ENCODE results near the gene MBNL3. TPM values are rescaled to one million over a fixed set of nuclear protein-coding genes. Genes with fewer than 3 reads are reported as not detected.
A peak's percentile ranks its signal among the peaks of the same experiment; 100 is the strongest.

Gene MBNL3
- polyA plus RNA-seq, 4 donors = 2.7 to 20.3 (median 5.0) TPM

GRCh38 chrX:132407691-132408090 lies 81.1 kb downstream of the MBNL3 start:
- DNase-seq = peak in 1 of 2 donors; percentile 2
- Histone ChIP-seq H3K36me3 (ENCODE audit: control insufficient read depth in 3 of 3, insufficient read depth in 2 of 3, low read depth in 1 of 3, low read length in 3 of 3) (no peaks in the 10 kb centered on the region), H3K4me3 (ENCODE audit: low read depth in 1 of 3, low read length in 3 of 3) (no peak overlapping the region), H3K27me3 (ENCODE audit: control insufficient read depth in 3 of 3, insufficient read depth in 3 of 3, low read length in 3 of 3) (no peaks in the 10 kb centered on the region), H3K27ac (ENCODE audit: low read depth in 1 of 3, low read length in 2 of 3) (no peak overlapping the region), H3K9me3 (ENCODE audit: control insufficient read depth in 2 of 2, insufficient read depth in 1 of 2, low read depth in 1 of 2, low read length in 1 of 2) (no peaks in the 10 kb centered on the region), H3K4me1 (ENCODE audit: control insufficient read depth in 3 of 3, insufficient read depth in 2 of 3, low read depth in 1 of 3, low read length in 2 of 3) (no peaks in the 10 kb centered on the region)
- WGBS, 3 donors = 55 to 87% (median 71%) methylated on average over 1 of the region's 1 CpG
- no peak for FAIRE-seq

- 91 to 96% (median 96%) methylated on average over 9 of the region's 9 CpGs for WGBS, 3 donors
- no peaks in the 10 kb centered on the region for H3K27me3 ChIP-seq (ENCODE audit: control insufficient read depth in 3 of 3, insufficient read depth in 3 of 3, low read length in 3 of 3)
- no peaks in the 10 kb centered on the region for H3K9me3 ChIP-seq (ENCODE audit: control insufficient read depth in 2 of 2, insufficient read depth in 1 of 2, low read depth in 1 of 2, low read length in 1 of 2)
Observed at GRCh38 chrX:132406106-132406505, 82.7 kb downstream of the MBNL3 start.

GRCh38 chrX:132404266-132404665 lies 84.6 kb downstream of the MBNL3 start:
- 81 to 91% (median 85%) methylated on average over 5 of the region's 5 CpGs for WGBS, 3 donors
- Histone ChIP-seq H3K27me3 (ENCODE audit: control insufficient read depth in 3 of 3, insufficient read depth in 3 of 3, low read length in 3 of 3) (no peaks in the 10 kb centered on the region), H3K4me3 (ENCODE audit: low read depth in 1 of 3, low read length in 3 of 3) (no peak overlapping the region), H3K27ac (ENCODE audit: low read depth in 1 of 3, low read length in 2 of 3) (no peak overlapping the region), H3K36me3 (ENCODE audit: control insufficient read depth in 3 of 3, insufficient read depth in 2 of 3, low read depth in 1 of 3, low read length in 3 of 3) (no peaks in the 10 kb centered on the region), H3K9me3 (ENCODE audit: control insufficient read depth in 2 of 2, insufficient read depth in 1 of 2, low read depth in 1 of 2, low read length in 1 of 2) (no peaks in the 10 kb centered on the region), H3K4me1 (ENCODE audit: control insufficient read depth in 3 of 3, insufficient read depth in 2 of 3, low read depth in 1 of 3, low read length in 2 of 3) (no peaks in the 10 kb centered on the region)
- FAIRE-seq (no peak), DNase-seq (no peak)

More at GRCh38 chrX:132406106-132406505, 82.7 kb downstream of the MBNL3 start:
- Histone ChIP-seq H3K27ac (ENCODE audit: low read depth in 1 of 3, low read length in 2 of 3) (no peak overlapping the region), H3K4me1 (ENCODE audit: control insufficient read depth in 3 of 3, insufficient read depth in 2 of 3, low read depth in 1 of 3, low read length in 2 of 3) (no peaks in the 10 kb centered on the region), H3K36me3 (ENCODE audit: control insufficient read depth in 3 of 3, insufficient read depth in 2 of 3, low read depth in 1 of 3, low read length in 3 of 3) (no peaks in the 10 kb centered on the region), H3K4me3 (ENCODE audit: low read depth in 1 of 3, low read length in 3 of 3) (no peak overlapping the region)
- FAIRE-seq (no peak), DNase-seq (no peak)

- H3K36me3 ChIP-seq (ENCODE audit: control insufficient read depth in 3 of 3, insufficient read depth in 2 of 3, low read depth in 1 of 3, low read length in 3 of 3) = no peaks in the 10 kb centered on the region
- H3K27ac ChIP-seq (ENCODE audit: low read depth in 1 of 3, low read length in 2 of 3) = no peak overlapping the region
- H3K27me3 ChIP-seq (ENCODE audit: control insufficient read depth in 3 of 3, insufficient read depth in 3 of 3, low read length in 3 of 3) = no peaks in the 10 kb centered on the region
- DNase-seq (no peak), FAIRE-seq (no peak)
- WGBS, 3 donors = 33 to 81% (median 77%) methylated on average over 1 of the region's 1 CpG
- no peaks in the 10 kb centered on the region for H3K9me3 ChIP-seq (ENCODE audit: control insufficient read depth in 2 of 2, insufficient read depth in 1 of 2, low read depth in 1 of 2, low read length in 1 of 2)
- no peaks in the 10 kb centered on the region for H3K4me1 ChIP-seq (ENCODE audit: control insufficient read depth in 3 of 3, insufficient read depth in 2 of 3, low read depth in 1 of 3, low read length in 2 of 3)
- no peak overlapping the region for H3K4me3 ChIP-seq (ENCODE audit: low read depth in 1 of 3, low read length in 3 of 3)
Observed at GRCh38 chrX:132401935-132402334, 86.9 kb downstream of the MBNL3 start.

- no peaks in the 10 kb centered on the region for H3K4me1 ChIP-seq (ENCODE audit: control insufficient read depth in 3 of 3, insufficient read depth in 2 of 3, low read depth in 1 of 3, low read length in 2 of 3)
- no peaks in the 10 kb centered on the region for H3K9me3 ChIP-seq (ENCODE audit: control insufficient read depth in 2 of 2, insufficient read depth in 1 of 2, low read depth in 1 of 2, low read length in 1 of 2)
- H3K36me3 ChIP-seq (ENCODE audit: control insufficient read depth in 3 of 3, insufficient read depth in 2 of 3, low read depth in 1 of 3, low read length in 3 of 3) = no peaks in the 10 kb centered on the region
- WGBS, 3 donors = 82 to 100% (median 96%) methylated on average over 1 of the region's 1 CpG
- H3K4me3 ChIP-seq (ENCODE audit: low read depth in 1 of 3, low read length in 3 of 3) = no peak overlapping the region
- H3K27me3 ChIP-seq (ENCODE audit: control insufficient read depth in 3 of 3, insufficient read depth in 3 of 3, low read length in 3 of 3) = no peaks in the 10 kb centered on the region
- DNase-seq (no peak), FAIRE-seq (no peak)
- H3K27ac ChIP-seq (ENCODE audit: low read depth in 1 of 3, low read length in 2 of 3) = no peak overlapping the region
Observed at GRCh38 chrX:132400706-132401105, 88.1 kb downstream of the MBNL3 start.

- no peaks in the 10 kb centered on the region for H3K4me1 ChIP-seq (ENCODE audit: control insufficient read depth in 3 of 3, insufficient read depth in 2 of 3, low read depth in 1 of 3, low read length in 2 of 3)
- H3K9me3 ChIP-seq (ENCODE audit: control insufficient read depth in 2 of 2, insufficient read depth in 1 of 2, low read depth in 1 of 2, low read length in 1 of 2) = no peaks in the 10 kb centered on the region
- no peaks in the 10 kb centered on the region for H3K27me3 ChIP-seq (ENCODE audit: control insufficient read depth in 3 of 3, insufficient read depth in 3 of 3, low read length in 3 of 3)
- DNase-seq (no peak), FAIRE-seq (no peak)
- H3K27ac ChIP-seq (ENCODE audit: low read depth in 1 of 3, low read length in 2 of 3) = no peak overlapping the region
- peaks cover 0 to 3% (median 0%) of the 10 kb centered on the region in 3 donors for H3K36me3 ChIP-seq (ENCODE audit: control insufficient read depth in 3 of 3, insufficient read depth in 2 of 3, low read depth in 1 of 3, low read length in 3 of 3)
- 76 to 95% (median 91%) methylated on average over 2 of the region's 2 CpGs for whole genome bisulfite sequencing, 3 donors
- no peak overlapping the region for H3K4me3 ChIP-seq (ENCODE audit: low read depth in 1 of 3, low read length in 3 of 3)
Observed at GRCh38 chrX:132395645-132396044, 93.2 kb downstream of the MBNL3 start.

GRCh38 chrX:132395026-132395425 lies 93.8 kb downstream of the MBNL3 start:
- Histone ChIP-seq H3K36me3 (ENCODE audit: control insufficient read depth in 3 of 3, insufficient read depth in 2 of 3, low read depth in 1 of 3, low read length in 3 of 3) (peaks cover 0 to 3% (median 0%) of the 10 kb centered on the region in 3 donors), H3K4me3 (ENCODE audit: low read depth in 1 of 3, low read length in 3 of 3) (no peak overlapping the region), H3K27me3 (ENCODE audit: control insufficient read depth in 3 of 3, insufficient read depth in 3 of 3, low read length in 3 of 3) (no peaks in the 10 kb centered on the region), H3K9me3 (ENCODE audit: control insufficient read depth in 2 of 2, insufficient read depth in 1 of 2, low read depth in 1 of 2, low read length in 1 of 2) (no peaks in the 10 kb centered on the region), H3K27ac (ENCODE audit: low read depth in 1 of 3, low read length in 2 of 3) (no peak overlapping the region), H3K4me1 (ENCODE audit: control insufficient read depth in 3 of 3, insufficient read depth in 2 of 3, low read depth in 1 of 3, low read length in 2 of 3) (no peaks in the 10 kb centered on the region)
- 83 to 95% (median 90%) methylated on average over 1 of the region's 1 CpG for WGBS, 3 donors
- DNase-seq (no peak), FAIRE-seq (no peak)

- H3K36me3 ChIP-seq (ENCODE audit: control insufficient read depth in 3 of 3, insufficient read depth in 2 of 3, low read depth in 1 of 3, low read length in 3 of 3) = peaks cover 0 to 3% (median 0%) of the 10 kb centered on the region in 3 donors
- DNase-seq (no peak), FAIRE-seq (no peak)
- H3K9me3 ChIP-seq (ENCODE audit: control insufficient read depth in 2 of 2, insufficient read depth in 1 of 2, low read depth in 1 of 2, low read length in 1 of 2) = no peaks in the 10 kb centered on the region
- H3K4me3 ChIP-seq (ENCODE audit: low read depth in 1 of 3, low read length in 3 of 3) = no peak overlapping the region
- H3K4me1 ChIP-seq (ENCODE audit: control insufficient read depth in 3 of 3, insufficient read depth in 2 of 3, low read depth in 1 of 3, low read length in 2 of 3) = no peaks in the 10 kb centered on the region
- no peaks in the 10 kb centered on the region for H3K27me3 ChIP-seq (ENCODE audit: control insufficient read depth in 3 of 3, insufficient read depth in 3 of 3, low read length in 3 of 3)
- no peak overlapping the region for H3K27ac ChIP-seq (ENCODE audit: low read depth in 1 of 3, low read length in 2 of 3)
Observed at GRCh38 chrX:132394591-132394990, 94.2 kb downstream of the MBNL3 start.

GRCh38 chrX:132393992-132394391 lies 94.8 kb downstream of the MBNL3 start:
- 74 to 86% (median 82%) methylated on average over 4 of the region's 4 CpGs for WGBS, 3 donors
- DNase-seq = no peak
- FAIRE-seq = no peak

More at GRCh38 chrX:132393992-132394391, 94.8 kb downstream of the MBNL3 start:
- Histone ChIP-seq H3K9me3 (ENCODE audit: control insufficient read depth in 2 of 2, insufficient read depth in 1 of 2, low read depth in 1 of 2, low read length in 1 of 2) (no peaks in the 10 kb centered on the region), H3K36me3 (ENCODE audit: control insufficient read depth in 3 of 3, insufficient read depth in 2 of 3, low read depth in 1 of 3, low read length in 3 of 3) (peaks cover 0 to 3% (median 0%) of the 10 kb centered on the region in 3 donors), H3K4me1 (ENCODE audit: control insufficient read depth in 3 of 3, insufficient read depth in 2 of 3, low read depth in 1 of 3, low read length in 2 of 3) (no peaks in the 10 kb centered on the region), H3K27ac (ENCODE audit: low read depth in 1 of 3, low read length in 2 of 3) (no peak overlapping the region), H3K27me3 (ENCODE audit: control insufficient read depth in 3 of 3, insufficient read depth in 3 of 3, low read length in 3 of 3) (no peaks in the 10 kb centered on the region), H3K4me3 (ENCODE audit: low read depth in 1 of 3, low read length in 3 of 3) (no peak overlapping the region)

Data from small intestine (tissue), 7 donors.